Stomach (tissue), 9 donors: ENCODE measurements around the gene GOLPH3. TPM values are rescaled to one million over a fixed set of nuclear protein-coding genes. Genes with fewer than 3 reads are reported as not detected.
"Not testable (repeated sequence)": the region's sequence is repeated elsewhere in the genome, so short reads cannot be mapped to it uniquely, and the experiment has no call there.

ENCODE experiments used
- DNase-seq, 2 donors: peaks; one replicate each; pipeline versions ENCODE4 v3.0.0 to v3.0.0-alpha.2; 2013 to 2019
- H3K27ac ChIP-seq, 5 donors: fragments of 200-600 bp in 4 of 5; sonication (generic) in 4 of 5; one replicate each; pipeline ENCODE4 v1.5.1; 2013 to 2019; ENCODE audit warnings: mild to moderate bottlenecking in 1 of 5, moderate library complexity in 1 of 5
- H3K27me3 ChIP-seq, 3 donors: fragments of 200-600 bp; sonication (generic); one replicate each; pipeline ENCODE4 v1.5.1; 2017 to 2019; ENCODE audit warnings: mixed run types in 1 of 3
- H3K36me3 ChIP-seq, 4 donors: fragments of 200-600 bp; sonication (generic); 1 replicate in 3 of 4; 2 replicates in 1 of 4; pipeline ENCODE4 v1.5.1; 2016 to 2019
- H3K4me1 ChIP-seq, 4 donors: fragments of 200-600 bp; sonication (generic); one replicate each; pipeline ENCODE4 v1.5.1; 2016 to 2019
- H3K4me3 ChIP-seq, 4 donors: fragments of 200-600 bp; sonication (generic) in 3 of 4; one replicate each; pipeline ENCODE4 v1.5.1; 2016 to 2019; ENCODE audit warnings: mild to moderate bottlenecking in 1 of 4
- H3K9me3 ChIP-seq, 4 donors: fragments of 200-600 bp; sonication (generic); one replicate each; pipeline ENCODE4 v1.5.1; 2016 to 2019
- EP300 ChIP-seq: sonication (generic); formaldehyde crosslinking; IDR thresholded peaks from one replicate; pipeline ENCODE4 v1.6.1; 2017; ENCODE audit warnings: antibody characterized with exemption
- POLR2A ChIP-seq, 4 donors: fragments of 450-650 bp; IDR thresholded peaks; one replicate each; pipeline ENCODE4 v1.6.1; 2016; ENCODE audit warnings: antibody characterized with exemption in 4 of 4, control low read depth in 2 of 4, mild to moderate bottlenecking in 1 of 4, moderate library complexity in 1 of 4
- POLR2AphosphoS5 ChIP-seq, 3 donors: sonication (generic); formaldehyde crosslinking; IDR thresholded peaks; one replicate each; pipeline ENCODE4 v1.6.1; 2016; ENCODE audit warnings: antibody characterized with exemption in 3 of 3
- WGBS, 5 donors: extraction: QIAGEN DNeasy Blood & Tissue Kit in 3 of 5; methylation state at CpG; one replicate each; pipeline versions ENCODE4 v1.1.5 to v1.1.7; 2013 to 2018; 5-methylcytosine and 5-hydroxymethylcytosine counted together
- intact Hi-C: fragments of 100-400 bp; cut with DNase I; formaldehyde crosslinking; loops from one replicate; pipeline ENCODE4 v1.15.1; 2023; ENCODE audit warnings: low total_unique reads
- polyA plus RNA-seq, 3 donors: library from polyadenylated mRNA; stranded (reverse); fragments of 200-250 nt; gene quantifications; one replicate each; pipeline ENCODE4 v1.2.3, GENCODE V29; 2013
- total RNA-seq, 5 donors: library from RNA; depleted of rRNA; stranded (reverse); fragments of >200 nt; gene quantifications; one replicate each; pipeline versions ENCODE4 v1.1.0 to v1.2.3, GENCODE V29; 2014 to 2016
- TF ChIP-seq, protein P1 (sequence below), 7 experiments: fragments of 450-650 bp in 4 of 7; fragments of 200-600 bp in 3 of 7; sonication (generic) in 3 of 7; IDR thresholded peaks; one replicate each; pipeline ENCODE4 v1.5.1; 2016 to 2019; ENCODE audit warnings: antibody characterized with exemption in 7 of 7, control low read depth in 2 of 7, mild to moderate bottlenecking in 1 of 7
- donor health status: healthy with polysubstance abuse.
- donor health status: Bipolar disorder and iron deficiency.
- donor health status: healthy.

The GOLPH3 gene
- total and polyA plus RNA-seq, 8 donors = 38.3 to 171 (median 92.7) TPM

DNA sequence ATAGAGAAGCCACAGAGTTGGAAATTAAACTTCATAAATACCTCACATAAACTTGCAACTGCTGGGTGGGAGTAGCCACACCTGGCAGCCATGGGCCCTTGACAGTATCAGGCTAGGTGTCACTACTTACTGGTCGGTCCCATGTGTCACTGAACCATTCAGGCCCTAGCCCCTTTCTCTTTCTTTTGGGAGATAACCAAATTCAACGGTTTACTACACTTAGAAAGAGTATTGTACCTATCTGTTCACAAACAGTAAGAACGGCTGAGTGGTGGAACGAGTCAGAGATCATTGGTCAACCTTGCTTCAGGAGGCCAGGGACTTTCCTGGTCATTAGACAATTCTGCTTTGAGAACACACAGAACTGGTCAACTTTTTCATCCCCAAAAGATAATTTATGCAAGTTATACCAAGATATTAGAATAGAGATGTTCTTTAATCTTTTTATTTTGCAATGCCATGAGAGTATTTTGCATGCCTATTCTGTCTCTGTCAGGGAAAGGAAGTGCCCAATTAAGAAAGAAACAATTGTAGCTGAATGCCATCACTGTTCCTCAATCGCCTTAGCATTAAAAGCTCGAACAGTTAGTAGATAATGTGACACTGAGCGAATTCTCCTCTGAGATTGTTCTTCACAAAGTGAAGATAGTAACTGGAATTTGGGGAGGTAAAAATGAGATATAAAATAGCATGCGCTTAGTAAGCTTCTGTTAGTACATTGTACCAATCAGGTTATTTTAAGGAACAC lies 50.9 kb downstream of the GOLPH3 start:
- no peaks in the 10 kb centered on the region for H3K27me3 ChIP-seq
- WGBS, 5 donors = 74 to 84% (median 82%) methylated on average over 8 of the region's 8 CpGs
- no peak for DNase-seq
- no peak for TF ChIP-seq EP300
- TF ChIP-seq, protein P1, sequence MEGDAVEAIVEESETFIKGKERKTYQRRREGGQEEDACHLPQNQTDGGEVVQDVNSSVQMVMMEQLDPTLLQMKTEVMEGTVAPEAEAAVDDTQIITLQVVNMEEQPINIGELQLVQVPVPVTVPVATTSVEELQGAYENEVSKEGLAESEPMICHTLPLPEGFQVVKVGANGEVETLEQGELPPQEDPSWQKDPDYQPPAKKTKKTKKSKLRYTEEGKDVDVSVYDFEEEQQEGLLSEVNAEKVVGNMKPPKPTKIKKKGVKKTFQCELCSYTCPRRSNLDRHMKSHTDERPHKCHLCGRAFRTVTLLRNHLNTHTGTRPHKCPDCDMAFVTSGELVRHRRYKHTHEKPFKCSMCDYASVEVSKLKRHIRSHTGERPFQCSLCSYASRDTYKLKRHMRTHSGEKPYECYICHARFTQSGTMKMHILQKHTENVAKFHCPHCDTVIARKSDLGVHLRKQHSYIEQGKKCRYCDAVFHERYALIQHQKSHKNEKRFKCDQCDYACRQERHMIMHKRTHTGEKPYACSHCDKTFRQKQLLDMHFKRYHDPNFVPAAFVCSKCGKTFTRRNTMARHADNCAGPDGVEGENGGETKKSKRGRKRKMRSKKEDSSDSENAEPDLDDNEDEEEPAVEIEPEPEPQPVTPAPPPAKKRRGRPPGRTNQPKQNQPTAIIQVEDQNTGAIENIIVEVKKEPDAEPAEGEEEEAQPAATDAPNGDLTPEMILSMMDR (IDR thresholded peaks at IDR 0.05) = no peak
- no peak for TF ChIP-seq POLR2A (IDR thresholded peaks at IDR 0.05)
- TF ChIP-seq POLR2AphosphoS5 (IDR thresholded peaks at IDR 0.05) = no peak
- no peak overlapping the region for H3K27ac ChIP-seq
- no peak overlapping the region for H3K4me3 ChIP-seq
- intact Hi-C loops = no loop called here
- H3K4me1 ChIP-seq = peaks cover 0 to 49% (median 25%) of the 10 kb centered on the region in 4 donors
- H3K9me3 ChIP-seq = no peaks in the 10 kb centered on the region
- peaks cover 18 to 70% (median 57%) of the 10 kb centered on the region in 4 donors for H3K36me3 ChIP-seq

DNA sequence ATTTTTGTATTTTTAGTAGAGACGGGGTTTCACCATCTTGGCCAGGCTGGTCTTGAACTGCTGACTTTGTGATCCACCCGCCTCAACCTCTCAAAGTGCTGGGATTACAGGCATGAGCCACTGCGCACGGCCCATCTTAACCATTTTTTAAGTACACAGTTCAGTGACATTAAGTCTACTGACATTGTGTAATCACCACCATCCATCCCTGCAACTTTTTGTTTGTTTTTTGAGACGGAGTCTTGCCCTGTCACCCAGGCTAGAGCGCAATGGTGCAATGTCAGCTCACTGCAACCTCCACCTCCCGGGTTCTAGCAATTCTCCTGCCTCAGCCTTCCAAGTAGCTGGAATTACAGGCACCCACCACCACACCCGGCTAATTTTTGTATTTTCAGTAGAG lies 55.2 kb downstream of the GOLPH3 start:
- not testable (repeated sequence) for H3K27me3 ChIP-seq
- 93 to 98% (median 95%) methylated on average over 8 of the region's 8 CpGs for WGBS, 5 donors

DNA sequence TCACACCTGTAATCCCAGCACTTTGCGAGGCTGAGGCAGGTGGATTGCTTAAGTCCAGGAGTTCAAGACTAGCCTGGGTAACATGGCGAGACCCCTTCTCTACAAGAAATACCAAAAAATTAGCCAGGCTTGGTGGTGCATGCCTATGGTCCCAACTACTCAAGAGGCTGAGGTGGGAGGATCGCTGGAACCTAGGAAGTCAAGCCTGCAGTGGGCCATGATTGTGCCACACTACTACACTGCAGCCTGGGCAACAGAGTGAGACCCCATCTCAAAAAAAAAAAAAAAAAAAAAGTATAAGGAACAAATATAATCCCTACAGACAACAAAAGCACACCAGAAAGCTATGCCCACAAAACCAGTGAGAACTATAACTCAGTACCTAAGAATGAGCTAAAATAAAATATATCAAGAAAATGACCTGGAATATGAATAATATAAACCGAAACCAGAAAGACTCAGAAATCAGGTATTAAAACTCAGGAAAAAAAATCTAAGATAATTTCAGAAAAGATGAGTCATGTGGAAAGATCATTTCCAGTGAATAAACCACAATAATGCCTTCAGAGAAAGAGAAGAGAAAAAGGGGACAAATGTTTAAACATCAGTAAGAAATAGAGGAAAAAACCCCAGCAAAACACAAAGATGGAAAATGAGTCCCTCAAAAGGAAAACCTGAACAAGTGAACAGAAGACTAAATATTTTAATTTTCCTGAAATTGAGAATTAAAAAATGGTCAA lies 57.4 kb downstream of the GOLPH3 start:
- H3K4me3 ChIP-seq = no peak overlapping the region
- intact Hi-C loops = no loop called here
- peaks cover 30 to 86% (median 79%) of the 10 kb centered on the region in 4 donors for H3K36me3 ChIP-seq
- 85 to 96% (median 95%) methylated on average over 4 of the region's 4 CpGs for WGBS, 5 donors
- DNase-seq = no peak
- H3K27ac ChIP-seq = no peak overlapping the region
- H3K9me3 ChIP-seq = no peaks in the 10 kb centered on the region
- TF ChIP-seq POLR2AphosphoS5 (IDR thresholded peaks at IDR 0.05) = no peak
- TF ChIP-seq, protein P1 (IDR thresholded peaks at IDR 0.05) = no peak
- TF ChIP-seq EP300 = no peak
- no peak for TF ChIP-seq POLR2A (IDR thresholded peaks at IDR 0.05)
- H3K4me1 ChIP-seq = peaks cover 0 to 21% (median 5%) of the 10 kb centered on the region in 4 donors
- H3K27me3 ChIP-seq = no peaks in the 10 kb centered on the region

More for the DNA sequence above, 55.2 kb downstream of the GOLPH3 start:
- H3K9me3 ChIP-seq, DNase-seq, H3K4me3 ChIP-seq, H3K27ac ChIP-seq, intact Hi-C loops: not testable (repeated sequence)
- peaks cover 20 to 75% (median 67%) of the 10 kb centered on the region in 4 donors for H3K36me3 ChIP-seq
- H3K4me1 ChIP-seq = peaks cover 0 to 28% (median 10%) of the 10 kb centered on the region in 4 donors

DNA sequence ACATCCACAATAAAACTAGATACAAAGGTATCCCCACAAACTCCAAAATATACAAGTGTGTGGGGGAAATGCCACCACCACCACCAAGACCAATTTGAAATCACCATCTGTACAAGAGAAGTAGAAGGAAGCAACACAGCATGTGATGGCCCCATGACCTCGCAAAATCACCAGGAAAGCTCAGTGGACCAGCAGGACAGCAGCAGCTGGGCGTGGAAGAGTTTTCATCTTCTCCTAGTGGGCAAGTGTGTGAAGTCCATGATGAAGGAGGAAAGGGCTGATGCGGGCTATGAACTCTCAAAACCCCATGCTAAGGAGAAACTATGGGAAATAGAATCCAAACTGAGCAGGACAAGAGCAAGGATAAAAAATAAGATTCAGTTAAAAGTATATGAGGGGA lies 58.1 kb downstream of the GOLPH3 start:
- 87 to 95% (median 91%) methylated on average over 3 of the region's 3 CpGs for WGBS, 5 donors

More for the DNA sequence above, 58.1 kb downstream of the GOLPH3 start:
- H3K9me3 ChIP-seq = no peaks in the 10 kb centered on the region
- no peaks in the 10 kb centered on the region for H3K27me3 ChIP-seq
- intact Hi-C loops = no loop called here
- H3K27ac ChIP-seq = no peak overlapping the region
- H3K4me1 ChIP-seq = peaks cover 0 to 21% (median 5%) of the 10 kb centered on the region in 4 donors
- TF ChIP-seq EP300 = no peak
- TF ChIP-seq, protein P1 (IDR thresholded peaks at IDR 0.05) = no peak
- no peak for TF ChIP-seq POLR2AphosphoS5 (IDR thresholded peaks at IDR 0.05)
- TF ChIP-seq POLR2A (IDR thresholded peaks at IDR 0.05) = no peak
- H3K36me3 ChIP-seq = peaks cover 36 to 86% (median 80%) of the 10 kb centered on the region in 4 donors
- DNase-seq = no peak
- H3K4me3 ChIP-seq = no peak overlapping the region
